Midbrain (tissue), 1 donor: ENCODE data around the gene PWWP2A.
A peak's percentile ranks its signal among the peaks of the same experiment; 100 is the strongest.
"Not testable (repeated sequence)": the region's sequence is repeated elsewhere in the genome, so short reads cannot be mapped to it uniquely, and the experiment has no call there.

Source experiments
- DNase-seq: peaks from one replicate; lab custom pipeline; 2025; lab: John Stamatoyannopoulos, UW

PWWP2A gene, protein sequence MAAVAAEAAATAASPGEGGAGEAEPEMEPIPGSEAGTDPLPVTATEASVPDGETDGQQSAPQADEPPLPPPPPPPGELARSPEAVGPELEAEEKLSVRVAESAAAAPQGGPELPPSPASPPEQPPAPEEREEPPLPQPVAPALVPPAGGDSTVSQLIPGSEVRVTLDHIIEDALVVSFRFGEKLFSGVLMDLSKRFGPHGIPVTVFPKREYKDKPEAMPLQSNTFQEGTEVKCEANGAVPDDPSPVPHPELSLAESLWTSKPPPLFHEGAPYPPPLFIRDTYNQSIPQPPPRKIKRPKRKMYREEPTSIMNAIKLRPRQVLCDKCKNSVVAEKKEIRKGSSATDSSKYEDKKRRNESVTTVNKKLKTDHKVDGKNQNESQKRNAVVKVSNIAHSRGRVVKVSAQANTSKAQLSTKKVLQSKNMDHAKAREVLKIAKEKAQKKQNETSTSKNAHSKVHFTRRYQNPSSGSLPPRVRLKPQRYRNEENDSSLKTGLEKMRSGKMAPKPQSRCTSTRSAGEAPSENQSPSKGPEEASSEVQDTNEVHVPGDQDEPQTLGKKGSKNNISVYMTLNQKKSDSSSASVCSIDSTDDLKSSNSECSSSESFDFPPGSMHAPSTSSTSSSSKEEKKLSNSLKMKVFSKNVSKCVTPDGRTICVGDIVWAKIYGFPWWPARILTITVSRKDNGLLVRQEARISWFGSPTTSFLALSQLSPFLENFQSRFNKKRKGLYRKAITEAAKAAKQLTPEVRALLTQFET

DNA sequence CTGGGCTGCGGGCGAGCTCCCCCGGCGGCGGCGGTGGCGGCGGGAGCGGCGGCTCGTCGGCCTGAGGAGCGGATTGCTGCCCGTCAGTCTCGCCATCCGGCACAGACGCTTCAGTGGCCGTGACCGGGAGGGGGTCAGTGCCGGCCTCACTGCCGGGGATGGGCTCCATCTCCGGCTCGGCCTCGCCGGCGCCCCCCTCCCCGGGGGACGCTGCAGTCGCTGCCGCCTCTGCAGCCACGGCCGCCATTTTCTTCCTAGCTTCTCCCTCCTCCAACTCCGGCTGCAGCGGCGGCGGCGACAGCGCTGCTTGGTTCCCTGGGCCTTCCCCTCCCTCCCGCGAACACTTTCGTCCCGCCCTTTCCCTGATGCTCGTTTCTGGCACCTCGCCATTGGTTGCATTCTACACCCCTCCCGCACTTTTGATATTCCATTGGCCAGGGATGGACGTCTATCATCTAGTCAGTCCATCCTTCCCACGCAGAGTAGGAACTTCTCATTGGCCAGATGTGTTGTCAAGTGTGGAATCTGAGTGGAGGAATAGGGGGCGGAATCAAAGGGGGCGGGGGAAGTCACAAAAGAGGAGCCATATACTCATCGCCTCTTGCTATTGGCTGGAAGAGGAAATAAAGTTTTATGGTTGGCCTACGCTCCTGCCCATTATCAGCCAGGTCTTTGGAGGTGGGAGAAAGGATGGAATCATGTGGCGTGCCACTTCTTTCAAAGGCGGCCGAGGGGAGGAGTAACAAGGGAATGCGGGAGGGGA, at the start of gene PWWP2A:
TSS of gene PWWP2A (minus strand) at position 309 of the 763 bp plus-strand sequence. CDS start at position 247, 62 bp downstream.
- DNase-seq = peak; percentile 100

DNA sequence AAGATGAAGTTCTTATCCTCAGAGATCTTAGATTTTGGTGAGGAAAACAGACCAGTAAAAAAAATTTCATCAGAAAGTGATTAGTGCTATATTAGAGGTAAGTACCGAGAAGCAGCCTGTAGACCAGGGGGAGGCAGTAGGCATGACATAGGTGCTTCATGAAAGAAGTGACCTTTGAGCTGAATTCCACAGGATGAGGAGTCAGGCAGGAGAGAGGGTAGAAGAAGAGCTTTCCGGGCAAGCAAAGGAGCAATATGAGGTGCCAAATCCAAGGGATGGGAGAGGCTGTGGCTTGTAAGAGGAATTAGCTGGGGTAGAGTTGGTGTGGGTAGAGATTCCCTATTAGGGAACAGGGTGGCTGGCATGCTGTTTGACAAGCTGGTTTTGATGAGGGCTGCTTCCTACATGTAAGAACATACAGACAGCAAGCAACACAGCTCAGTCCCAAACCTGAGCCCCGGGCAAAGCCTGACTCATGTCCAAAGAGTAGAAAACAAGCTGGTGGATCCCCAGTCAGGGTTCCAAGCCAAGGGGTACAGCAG, 48.4 kb upstream of the PWWP2A start:
- no peak for DNase-seq

DNA sequence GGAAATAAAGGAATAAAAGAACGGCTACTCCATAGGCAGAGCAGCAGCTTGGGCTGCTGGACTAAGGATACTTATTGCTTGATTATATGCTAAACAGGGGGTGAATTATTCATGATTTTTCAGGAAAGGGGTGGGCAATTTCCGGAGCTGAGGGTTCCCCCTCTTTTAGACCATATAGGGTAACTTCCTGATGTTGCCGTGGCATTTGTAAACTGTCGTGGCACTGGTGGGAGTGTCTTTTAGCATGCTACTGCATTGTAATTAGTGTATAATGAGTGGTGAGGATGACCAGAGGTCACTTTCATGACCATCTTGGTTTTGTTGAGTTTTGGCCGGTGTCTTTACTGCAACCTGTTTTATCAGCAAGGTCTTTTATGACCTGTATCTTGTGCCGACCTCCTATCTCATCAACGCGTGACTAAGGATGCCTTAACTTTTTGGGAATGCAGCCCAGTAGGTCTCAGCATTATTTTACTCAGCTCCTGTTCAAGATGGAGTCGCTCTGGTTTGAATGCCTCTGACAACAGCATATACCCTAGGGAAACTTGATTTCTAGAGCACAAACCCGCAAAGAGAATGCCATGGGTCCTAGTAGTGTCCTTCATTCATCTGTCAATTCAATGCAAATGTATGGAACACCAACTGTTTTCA, 47.8 kb upstream of the PWWP2A start:
- no peak for DNase-seq

DNA sequence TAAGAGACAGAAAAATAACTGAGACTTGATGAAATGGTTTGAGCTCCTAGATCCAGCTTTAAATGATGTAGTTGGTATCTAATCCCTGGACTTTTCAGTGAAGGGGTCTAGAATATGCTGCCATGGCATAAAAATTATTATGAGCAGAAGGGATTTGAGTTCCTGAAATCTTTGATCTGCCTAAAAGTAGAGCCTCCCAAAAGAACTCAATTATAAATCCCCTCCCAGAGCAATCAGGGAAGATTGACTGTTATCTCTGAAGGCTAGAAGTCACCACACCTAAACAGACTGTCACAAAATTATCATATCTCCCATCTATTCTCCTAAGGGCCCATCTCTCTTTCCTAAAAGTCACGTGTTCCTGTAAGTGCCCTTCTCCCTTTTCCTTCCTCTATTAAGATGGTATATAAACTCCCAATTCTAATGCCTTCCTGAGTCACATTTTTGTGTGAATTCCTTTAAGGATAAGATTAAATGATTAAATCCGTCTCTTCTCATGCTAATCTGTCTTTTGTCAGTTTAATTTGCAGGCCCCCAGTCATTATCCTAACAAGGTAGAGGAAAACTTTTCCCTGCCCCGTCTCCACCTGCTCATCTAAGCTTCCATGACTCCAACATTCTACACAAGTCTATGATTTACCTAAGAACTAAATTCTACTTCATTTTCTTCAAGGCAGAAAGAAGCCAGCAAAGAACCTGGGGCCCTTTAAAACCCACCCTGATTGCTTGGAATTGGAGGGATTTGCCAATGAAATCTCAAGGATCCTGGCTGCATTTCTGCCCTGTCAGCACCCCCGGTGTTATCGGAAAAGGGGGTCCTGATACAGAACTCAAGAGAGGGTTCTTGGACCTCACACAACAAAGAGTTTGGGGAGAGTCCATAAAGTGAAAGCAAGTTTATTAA, 47.1 kb upstream of the PWWP2A start:
- DNase-seq = no peak

DNA sequence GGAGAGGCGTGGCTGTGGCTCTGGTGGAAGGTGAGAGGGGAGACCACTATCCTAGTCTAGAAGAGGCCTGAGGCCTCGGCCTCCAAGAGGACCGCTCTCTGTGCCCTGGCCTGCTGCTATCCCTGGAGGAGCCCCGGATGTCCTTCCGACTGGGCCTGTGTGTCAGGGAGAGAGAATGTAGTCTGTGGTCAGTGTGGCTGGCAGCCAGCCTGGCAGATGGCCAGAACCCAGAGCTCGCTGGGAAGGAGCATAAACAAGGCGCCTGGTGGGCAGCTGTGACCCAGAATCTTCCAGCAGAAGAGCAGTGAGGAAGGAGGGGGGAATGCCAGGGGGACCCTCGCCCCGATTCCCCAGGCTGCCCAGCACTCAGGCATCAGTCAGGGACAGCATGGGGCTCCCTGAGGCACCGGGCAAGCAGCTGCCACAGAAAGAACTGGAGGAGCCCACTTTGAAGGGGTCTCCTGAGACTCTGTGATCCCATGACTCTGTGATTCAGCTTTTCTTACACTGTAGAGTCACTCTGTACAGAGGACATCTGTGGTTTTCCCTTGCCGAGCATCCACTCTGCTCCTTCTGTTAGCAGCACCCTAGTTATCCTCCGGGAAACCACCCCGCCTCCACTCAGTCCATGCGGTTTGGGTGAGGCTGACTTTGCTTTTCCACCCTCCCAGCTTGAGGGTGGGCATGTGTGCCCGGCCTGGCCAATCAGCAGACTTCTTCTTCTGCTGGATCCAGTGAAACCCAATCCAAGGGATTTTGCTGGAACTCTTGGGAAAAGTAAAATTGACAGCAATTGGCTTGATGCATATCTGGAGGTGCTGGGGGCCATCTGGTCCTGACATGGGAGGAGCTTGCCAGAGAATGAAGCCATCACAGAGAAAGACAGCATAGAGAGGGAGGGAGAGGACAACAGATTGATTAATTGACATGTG, 46.2 kb upstream of the PWWP2A start:
- peak; percentile 90 for DNase-seq

DNA sequence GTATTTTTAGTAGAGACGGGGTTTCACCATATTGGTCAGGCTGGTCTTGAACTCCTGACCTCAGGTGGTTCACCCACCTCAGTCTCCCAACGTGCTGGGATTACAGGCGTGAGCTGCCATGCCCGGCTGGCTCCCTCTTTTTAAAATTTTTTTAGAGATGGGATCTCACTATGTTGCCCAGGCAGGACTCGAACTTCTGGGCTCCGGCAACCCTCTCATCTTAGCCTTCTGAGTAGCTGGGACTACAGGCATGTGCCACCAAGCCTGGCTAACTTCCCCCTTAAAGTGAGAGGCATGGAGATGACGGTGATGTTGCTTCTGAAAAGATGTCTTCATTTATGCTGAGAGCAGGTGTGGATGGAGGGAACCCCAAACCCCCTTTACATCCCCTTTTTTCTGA, 43.7 kb upstream of the PWWP2A start:
- no peak for DNase-seq

DNA sequence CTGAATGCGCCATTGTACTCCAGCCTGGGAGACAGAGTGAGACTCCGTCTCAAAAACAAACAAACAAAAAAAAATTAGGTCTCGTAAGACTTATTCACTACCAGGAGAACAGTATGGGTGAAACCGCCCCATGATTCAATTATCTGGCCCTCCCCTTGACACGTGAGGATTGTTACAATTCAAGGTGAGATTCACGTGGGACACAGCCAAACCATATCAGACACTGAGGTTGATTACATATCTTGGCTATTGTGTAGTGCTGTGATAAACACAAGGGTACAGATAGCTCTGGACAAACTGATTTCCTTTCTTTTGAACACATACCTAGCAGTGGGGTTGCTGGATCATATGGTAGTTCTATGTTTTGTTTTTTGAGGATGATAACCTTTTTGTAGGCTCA, 42.4 kb upstream of the PWWP2A start:
- no peak for DNase-seq

DNA sequence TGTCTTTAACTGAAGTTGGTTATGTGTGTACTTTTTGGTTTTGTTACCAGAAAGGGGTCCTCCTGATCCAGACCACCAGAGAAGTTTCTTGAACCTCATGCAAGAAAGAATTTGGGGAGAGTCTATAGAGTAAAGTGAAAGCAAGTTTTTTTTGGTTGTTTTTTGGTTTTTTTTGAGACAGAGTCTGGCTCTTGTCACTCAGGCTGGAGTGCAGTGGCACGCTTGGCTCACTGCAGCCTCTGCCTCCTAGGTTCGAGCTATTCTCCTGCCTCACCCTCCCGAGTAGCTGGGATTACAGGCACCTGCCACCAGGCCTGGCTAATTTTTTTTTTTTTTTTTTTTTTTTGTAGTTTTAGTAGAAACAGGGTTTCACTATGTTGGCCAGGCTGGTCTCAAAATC, 41.6 kb upstream of the PWWP2A start:
- not testable (repeated sequence) for DNase-seq

DNA sequence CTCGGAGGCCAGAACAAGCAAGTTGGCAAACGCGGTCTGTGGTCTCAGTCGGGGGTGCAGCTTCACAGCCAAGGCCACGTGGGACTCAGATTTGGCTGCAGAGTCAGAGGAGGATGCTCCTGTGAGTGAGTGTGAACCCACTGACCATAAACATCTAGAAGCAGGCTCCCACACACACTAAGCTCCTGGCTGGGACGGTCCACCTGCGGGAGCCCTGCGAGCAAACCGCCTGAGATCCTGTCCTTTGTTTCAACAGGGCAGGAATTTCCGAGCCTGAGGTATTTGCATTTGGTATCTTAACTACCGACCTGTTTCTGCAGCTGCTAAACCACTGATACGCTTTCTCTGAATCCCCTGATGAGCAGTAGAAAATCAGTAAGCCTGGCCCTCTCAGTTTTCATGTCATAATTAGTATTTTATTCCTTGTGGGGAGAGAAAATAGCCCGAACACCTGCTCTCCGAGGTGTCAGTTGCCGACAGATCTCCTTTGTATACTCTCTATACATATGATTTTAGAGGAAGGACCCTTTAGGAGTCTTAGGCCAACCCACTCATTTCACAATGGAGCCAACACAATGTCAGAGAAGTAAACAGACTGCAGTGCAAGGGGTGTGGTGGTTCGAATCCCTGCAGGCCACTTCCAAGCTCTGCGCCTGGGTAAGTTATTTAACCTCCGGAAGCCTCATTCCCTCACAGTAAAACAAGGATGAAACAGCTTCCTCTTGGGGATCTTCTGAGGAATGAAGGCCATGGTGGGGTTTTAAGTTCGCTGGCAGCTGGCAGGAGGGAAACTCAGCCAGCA, 40.9 kb upstream of the PWWP2A start:
- DNase-seq = no peak

DNA sequence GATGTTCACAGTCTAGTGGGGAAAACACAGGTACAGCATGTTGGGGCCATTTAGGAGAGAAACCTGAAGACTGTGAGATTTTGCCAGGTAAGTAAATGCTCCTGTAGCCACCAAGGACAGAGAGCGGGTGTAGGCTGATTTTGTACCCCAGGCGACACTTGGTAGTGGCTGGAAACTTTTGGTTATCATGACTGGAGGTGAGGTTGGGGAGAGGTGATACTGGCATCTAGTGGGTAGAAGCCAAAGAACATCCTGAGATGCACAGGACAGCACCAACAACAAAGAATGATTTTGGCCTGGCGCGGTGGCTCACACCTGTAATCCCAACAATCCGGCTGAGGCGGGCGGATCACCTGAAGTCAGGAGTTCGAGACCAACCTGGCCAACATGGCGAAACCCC, 38.8 kb upstream of the PWWP2A start:
- DNase-seq = no peak

DNA sequence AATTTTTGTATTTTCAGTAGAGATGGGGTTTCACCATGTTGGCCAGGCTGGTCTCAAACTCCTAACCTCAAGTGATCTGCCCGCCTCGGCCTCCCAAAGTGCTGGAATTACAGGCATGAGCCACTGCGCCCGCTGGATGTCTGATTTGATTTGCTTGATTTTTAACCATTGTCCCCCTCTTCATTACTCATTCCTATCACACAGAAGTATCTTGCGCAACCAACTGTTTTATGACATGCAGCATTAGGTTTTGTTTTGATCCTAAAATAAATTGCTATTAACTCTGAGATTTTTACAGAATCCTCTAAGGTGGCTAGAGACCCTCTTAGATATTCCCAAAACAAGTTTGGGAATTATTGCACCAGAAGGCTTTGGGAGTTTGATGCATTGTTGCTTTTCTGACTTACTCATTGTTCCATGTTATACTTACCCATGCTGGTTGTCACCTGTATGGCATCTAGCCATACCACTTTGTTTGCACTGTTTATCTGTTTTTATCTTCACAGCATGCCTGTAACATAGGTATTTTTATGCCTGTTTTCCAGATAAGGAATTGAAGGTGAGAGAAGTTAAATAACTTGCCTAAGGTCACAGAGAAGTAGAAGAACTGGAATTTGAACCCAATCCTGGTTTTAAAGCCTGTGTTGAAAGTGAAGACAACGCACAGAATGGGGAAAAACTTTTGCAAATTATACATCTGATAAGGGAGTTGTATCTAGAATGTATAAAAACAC, 35.9 kb upstream of the PWWP2A start:
- no peak for DNase-seq

DNA sequence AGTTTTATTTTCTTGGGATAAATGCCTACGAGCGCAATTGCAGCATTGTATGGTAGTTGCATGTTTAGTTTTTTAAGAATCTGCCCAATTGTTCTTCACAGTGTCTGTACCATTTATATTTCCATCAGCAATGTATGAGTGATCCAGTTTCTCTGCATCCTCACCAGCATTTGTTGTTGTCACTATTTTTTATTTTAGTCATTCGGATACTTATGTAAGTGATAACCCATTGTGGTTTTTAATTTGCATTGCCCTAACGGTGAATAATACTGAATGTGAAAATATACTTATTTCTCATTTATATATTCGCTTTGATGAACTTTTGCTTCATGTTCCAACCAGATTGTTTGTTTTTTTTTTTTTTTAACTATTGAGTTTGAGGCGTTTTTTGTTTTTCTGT, 33.7 kb upstream of the PWWP2A start:
- DNase-seq = no peak

DNA sequence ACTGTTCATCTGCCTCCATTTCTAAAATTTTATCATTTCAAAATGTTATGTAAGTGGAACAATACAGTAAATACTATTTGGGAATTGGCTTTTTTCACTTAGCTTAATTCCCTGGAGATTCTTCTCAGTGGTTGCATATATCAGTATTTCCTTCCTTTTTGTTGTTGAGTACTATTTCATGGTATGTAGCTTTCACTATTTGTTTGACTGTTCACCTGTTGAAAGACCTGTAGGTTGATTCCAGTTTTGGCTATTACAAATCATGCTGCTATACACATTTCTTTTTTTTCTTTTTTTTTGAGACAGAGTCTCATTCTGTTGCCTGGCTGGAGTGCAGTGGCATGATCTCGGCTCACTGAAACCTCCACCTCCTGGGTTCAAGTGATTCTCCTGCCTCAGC, 33.0 kb upstream of the PWWP2A start:
- no peak for DNase-seq

DNA sequence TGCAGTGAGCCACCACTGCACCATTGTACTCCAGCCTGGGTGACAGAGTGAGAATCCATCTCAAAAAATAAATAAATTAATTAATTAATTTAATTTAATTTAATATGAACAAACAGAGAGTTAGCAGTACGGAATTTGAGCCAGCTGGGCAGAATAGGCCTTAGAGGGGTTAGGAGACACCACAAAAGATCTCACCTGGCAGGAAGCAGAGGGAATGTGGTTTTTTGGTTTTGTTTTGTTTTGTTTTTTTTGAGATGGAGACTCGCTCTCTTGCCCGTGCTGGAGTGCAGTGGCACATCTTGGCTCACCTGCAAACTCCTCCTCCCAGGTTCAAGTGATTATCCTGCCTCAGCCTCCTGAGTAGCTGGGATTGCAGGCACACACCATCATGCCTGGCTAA, 31.8 kb upstream of the PWWP2A start:
- no peak for DNase-seq

DNA sequence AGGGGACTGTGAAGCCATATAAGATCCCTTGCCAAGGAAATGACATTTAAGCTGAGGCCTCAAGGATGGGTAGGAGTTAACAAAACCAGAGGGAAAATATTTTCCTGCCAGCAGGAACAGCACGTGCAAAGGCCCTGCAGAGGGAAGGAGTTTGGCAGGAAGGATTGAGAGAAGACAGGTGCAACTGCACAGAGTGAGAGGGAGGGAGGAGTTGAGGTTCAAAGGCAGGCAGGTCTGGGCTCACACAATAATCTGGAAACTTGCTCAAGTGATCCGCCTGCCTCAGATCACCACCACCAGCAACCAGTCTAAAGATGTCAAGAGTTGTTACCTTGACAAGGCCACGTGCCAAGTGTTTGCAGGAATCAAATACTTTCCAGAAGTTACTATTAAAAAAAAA, 31.1 kb upstream of the PWWP2A start:
- DNase-seq = no peak

DNA sequence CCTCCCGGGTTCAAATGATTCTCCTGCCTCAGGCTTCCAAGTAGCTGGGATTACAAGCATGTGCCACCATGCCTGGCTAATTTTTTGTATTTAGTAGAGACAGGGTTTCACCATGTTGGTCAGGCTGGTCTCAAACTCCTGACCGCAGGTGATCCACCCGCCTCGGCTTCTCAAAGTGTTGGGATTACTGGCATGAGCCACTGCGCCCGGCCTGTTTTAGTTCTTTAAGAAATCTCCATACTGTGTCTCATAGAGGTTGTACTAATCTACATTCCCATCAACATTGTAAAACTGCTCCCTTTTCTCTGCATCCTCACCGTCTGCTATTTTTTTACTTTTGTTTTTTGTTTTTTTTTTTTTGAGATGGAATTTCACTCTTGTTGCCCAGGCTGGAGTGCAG, 25.2 kb upstream of the PWWP2A start:
- DNase-seq = not testable (repeated sequence)

DNA sequence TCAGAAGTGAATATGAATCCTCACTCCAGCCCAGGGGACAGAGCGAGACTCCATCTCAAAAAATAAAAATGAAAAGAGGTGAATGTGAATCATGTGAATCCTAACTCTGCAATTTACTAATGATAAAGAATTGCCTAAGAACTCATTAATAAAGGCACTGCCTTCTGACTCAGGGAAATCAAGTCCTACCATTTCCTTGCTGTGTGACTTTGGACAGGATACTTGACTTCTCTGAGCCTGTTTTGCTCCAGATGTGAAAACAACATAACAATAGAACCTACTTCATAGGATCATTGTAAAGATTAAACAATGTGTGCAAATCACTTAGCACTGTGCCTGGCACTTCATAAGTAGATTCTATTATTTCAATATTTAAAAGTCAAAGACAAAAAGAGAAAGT, 15.1 kb upstream of the PWWP2A start:
- no peak for DNase-seq

DNA sequence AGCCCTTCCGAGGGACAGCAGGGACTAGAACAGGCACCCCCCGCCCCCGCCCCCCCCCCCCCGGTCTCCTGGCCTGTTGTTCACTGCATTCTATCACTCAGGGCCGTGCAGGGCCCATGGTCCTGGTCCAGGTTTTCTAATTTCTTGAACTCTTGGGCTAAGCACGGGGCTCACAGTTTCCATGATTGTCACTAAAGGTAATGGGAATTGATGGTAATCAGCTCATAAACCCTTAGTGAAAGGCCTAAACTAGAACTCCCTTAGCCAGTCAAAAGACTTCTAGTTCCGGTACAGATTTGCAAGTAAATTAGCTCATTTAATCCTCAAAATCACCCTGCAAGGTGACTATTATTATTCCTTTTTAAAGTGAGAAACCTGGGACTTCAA, 14.7 kb upstream of the PWWP2A start:
- no peak for DNase-seq
